ENCODE measurements around the gene OR10C1. TPM values are rescaled to one million over a fixed set of nuclear protein-coding genes. Genes with fewer than 3 reads are reported as not detected.

Gene OR10C1
- total and polyA plus RNA-seq, 2 of the 13 experiments (the other 11 are each of a cell fraction or from before 2014, with no cell fraction given) = 0.04 TPM; not detected in 1

DNA sequence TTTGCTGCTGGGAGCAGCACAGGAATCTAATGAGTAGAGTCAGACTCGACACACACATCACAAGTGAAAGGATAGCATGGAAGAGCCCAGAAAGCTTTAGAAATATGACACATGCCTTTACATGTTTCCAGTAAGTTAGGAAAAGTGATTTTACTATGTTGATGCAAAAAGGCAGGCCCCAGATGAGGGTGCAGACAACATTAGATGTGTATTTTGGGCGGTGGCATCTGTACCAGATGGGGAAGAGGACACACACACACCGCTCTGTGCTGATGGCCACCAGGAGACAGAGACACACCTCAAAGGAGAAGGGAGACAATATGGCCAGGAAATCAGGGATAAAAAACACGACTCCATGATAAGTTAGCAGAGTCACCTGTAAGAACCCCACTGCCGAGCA lies 48.0 kb downstream of the OR10C1 start:
- H2AFZ ChIP-seq (ENCODE audit: low read length) = no peak overlapping the region
- H3K4me1 ChIP-seq (ENCODE audit: insufficient read depth, low read length) = no peaks in the 10 kb centered on the region
- no peaks in the 10 kb centered on the region for H3K9me3 ChIP-seq (ENCODE audit: low read length)
- TF ChIP-seq MTF2 (CRISPR knock-in tag; IDR thresholded peaks at IDR 0.05; ENCODE audit: borderline replicate concordance) (no peak), ISX (CRISPR knock-in tag; conservative IDR thresholded peaks at IDR 0.05) (no peak), CEBPG (CRISPR knock-in tag; IDR thresholded peaks at IDR 0.05) (no peak), TRIM24 (CRISPR knock-in tag; IDR thresholded peaks at IDR 0.05) (no peak), ZBTB7A (CRISPR knock-in tag; IDR thresholded peaks at IDR 0.05) (no peak), GATA4 (IDR thresholded peaks at IDR 0.05; ENCODE audit: borderline replicate concordance, low read depth) (no peak), ZNF547 (CRISPR knock-in tag; IDR thresholded peaks at IDR 0.05) (no peak), DR1 (CRISPR knock-in tag; IDR thresholded peaks at IDR 0.05) (no peak), ZNF350 (CRISPR knock-in tag; IDR thresholded peaks at IDR 0.05; ENCODE audit: borderline replicate concordance, low read depth) (no peak)
- TF ChIP-seq, protein P1, sequence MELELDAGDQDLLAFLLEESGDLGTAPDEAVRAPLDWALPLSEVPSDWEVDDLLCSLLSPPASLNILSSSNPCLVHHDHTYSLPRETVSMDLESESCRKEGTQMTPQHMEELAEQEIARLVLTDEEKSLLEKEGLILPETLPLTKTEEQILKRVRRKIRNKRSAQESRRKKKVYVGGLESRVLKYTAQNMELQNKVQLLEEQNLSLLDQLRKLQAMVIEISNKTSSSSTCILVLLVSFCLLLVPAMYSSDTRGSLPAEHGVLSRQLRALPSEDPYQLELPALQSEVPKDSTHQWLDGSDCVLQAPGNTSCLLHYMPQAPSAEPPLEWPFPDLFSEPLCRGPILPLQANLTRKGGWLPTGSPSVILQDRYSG (CRISPR knock-in tag; IDR thresholded peaks at IDR 0.05) = no peak
- H3K9ac ChIP-seq (ENCODE audit: insufficient read depth, low read depth, low read length) = no peak overlapping the region
- DNase-seq (ENCODE audit: low spot score) (no peak), ATAC-seq (no peak), FAIRE-seq (no peak)
- no TSS peak for BruUV-seq (replicated peaks)
- WGBS (ENCODE audit: low lambda C conversion rate) = 26% methylated on average over 5 of the region's 5 CpGs
- H3K27ac ChIP-seq (ENCODE audit: extremely low read length, insufficient read depth, low read length) = no peak overlapping the region
- H4K20me1 ChIP-seq (ENCODE audit: insufficient read depth, low read length) = no peaks in the 10 kb centered on the region
- H3K79me2 ChIP-seq (ENCODE audit: insufficient read depth, low read length) = no peaks in the 10 kb centered on the region
- no peaks in the 10 kb centered on the region for H3K27me3 ChIP-seq (ENCODE audit: control insufficient read depth in 1 of 2, insufficient read depth in 2 of 2, low read length in 2 of 2)
- intact Hi-C loops (cut with micrococcal nuclease; ENCODE audit: unreplicated experiment) (no loop called here), in situ Hi-C loops (cut with HindIII; ENCODE audit: extremely low pct_ligation_motif_present, low pct_unique_long_range_greater_than_20kb) (no loop called here)
- H3K4me3 ChIP-seq (replicated peaks in 1 of 3; ENCODE audit: insufficient read depth in 1 of 3, low read depth in 2 of 3, low read length in 3 of 3) = no peak overlapping the region
- no peaks in the 10 kb centered on the region for H3K36me3 ChIP-seq (replicated peaks in 1 of 2; ENCODE audit: control insufficient read depth in 1 of 2, insufficient read depth in 2 of 2, low read length in 2 of 2)
- no peak overlapping the region for H3K4me2 ChIP-seq (ENCODE audit: low read depth, low read length)
- CTCF ChIA-PET (ENCODE audit: low intra/inter-chr PET ratio, low total read pairs) = no interaction called here
- POLR2A ChIA-PET = no interaction called here

DNA sequence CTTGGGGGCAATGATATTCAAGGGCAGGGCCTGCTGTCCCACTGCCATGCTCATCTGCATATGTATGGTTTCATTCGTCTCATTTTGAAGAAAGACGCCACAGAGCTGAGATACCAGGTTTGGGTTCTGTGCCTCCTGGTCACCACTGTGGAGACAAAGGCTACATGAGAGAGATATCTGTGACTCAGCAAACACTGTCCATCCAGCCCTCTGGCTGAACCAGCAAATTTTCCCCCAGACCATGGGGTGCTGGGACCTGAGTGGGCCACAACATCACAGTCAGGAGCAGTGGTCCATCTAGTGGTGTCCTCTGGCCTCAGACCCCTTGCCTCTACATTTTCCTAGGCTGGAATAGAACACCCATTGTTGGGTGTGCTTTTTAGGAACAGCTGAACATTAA lies 48.6 kb downstream of the OR10C1 start, which contains the start of gene MAS1L:
MAS1L (minus strand) TSS at position 297 of the 400 bp plus-strand sequence; CDS start at position 243, 54 bp downstream.
- no peak within 1 kb of the TSS for H3K4me2 ChIP-seq (ENCODE audit: low read depth, low read length)
- ChIA-PET POLR2A (no interaction called here), CTCF (ENCODE audit: low intra/inter-chr PET ratio, low total read pairs) (no interaction called here)
- no TSS peak for BruUV-seq (replicated peaks)
- in situ Hi-C loops (cut with HindIII; ENCODE audit: extremely low pct_ligation_motif_present, low pct_unique_long_range_greater_than_20kb) = no loop called here
- H3K79me2 ChIP-seq (ENCODE audit: insufficient read depth, low read length) = no peaks in the 10 kb centered on the region
- no peaks in the 10 kb centered on the region for H4K20me1 ChIP-seq (ENCODE audit: insufficient read depth, low read length)
- no peaks in the 10 kb centered on the region for H3K36me3 ChIP-seq (replicated peaks in 1 of 2; ENCODE audit: control insufficient read depth in 1 of 2, insufficient read depth in 2 of 2, low read length in 2 of 2)
- no peak within 1 kb of the TSS for H2AFZ ChIP-seq (ENCODE audit: low read length)
- ATAC-seq (no peak), DNase-seq (ENCODE audit: low spot score) (no peak), FAIRE-seq (no peak)
- no peaks in the 10 kb centered on the region for H3K27me3 ChIP-seq (ENCODE audit: control insufficient read depth in 1 of 2, insufficient read depth in 2 of 2, low read length in 2 of 2)
- no peak within 1 kb of the TSS for H3K4me3 ChIP-seq (replicated peaks in 1 of 3; ENCODE audit: insufficient read depth in 1 of 3, low read depth in 2 of 3, low read length in 3 of 3)
- H3K9me3 ChIP-seq (ENCODE audit: low read length) = no peaks in the 10 kb centered on the region
- WGBS (ENCODE audit: low lambda C conversion rate) = 94% methylated on average over 2 of the region's 2 CpGs
- intact Hi-C loops (cut with micrococcal nuclease; ENCODE audit: unreplicated experiment) = no loop called here
- H3K9ac ChIP-seq (ENCODE audit: insufficient read depth, low read depth, low read length) = no peak within 1 kb of the TSS
- H3K4me1 ChIP-seq (ENCODE audit: insufficient read depth, low read length) = no peaks in the 10 kb centered on the region
- no peak within 1 kb of the TSS for H3K27ac ChIP-seq (ENCODE audit: extremely low read length, insufficient read depth, low read length)
- TF ChIP-seq GFI1 (CRISPR knock-in tag; IDR thresholded peaks at IDR 0.05; ENCODE audit: borderline replicate concordance) = no peak
- no peak for TF ChIP-seq ZNF124 (CRISPR knock-in tag; IDR thresholded peaks at IDR 0.05)
- TF ChIP-seq ZNF782 (CRISPR knock-in tag; IDR thresholded peaks at IDR 0.05; ENCODE audit: borderline replicate concordance) = no peak
- TF ChIP-seq ASH2L (IDR thresholded peaks at IDR 0.05; ENCODE audit: insufficient read length, low read depth, low read length) = no peak
- TF ChIP-seq SOX13 (IDR thresholded peaks at IDR 0.05) = no peak
- TF ChIP-seq SOX13 (CRISPR knock-in tag; conservative IDR thresholded peaks at IDR 0.05 in 1 of 2, IDR thresholded peaks at IDR 0.05 in 1 of 2) = no peak
- TF ChIP-seq KLF9 (CRISPR knock-in tag; IDR thresholded peaks at IDR 0.05; ENCODE audit: low read depth) = no peak
- TF ChIP-seq SRY (CRISPR knock-in tag; IDR thresholded peaks at IDR 0.05) = no peak
- TF ChIP-seq ZNF615 (CRISPR knock-in tag; IDR thresholded peaks at IDR 0.05; ENCODE audit: borderline replicate concordance) = no peak
- TF ChIP-seq, protein P2, sequence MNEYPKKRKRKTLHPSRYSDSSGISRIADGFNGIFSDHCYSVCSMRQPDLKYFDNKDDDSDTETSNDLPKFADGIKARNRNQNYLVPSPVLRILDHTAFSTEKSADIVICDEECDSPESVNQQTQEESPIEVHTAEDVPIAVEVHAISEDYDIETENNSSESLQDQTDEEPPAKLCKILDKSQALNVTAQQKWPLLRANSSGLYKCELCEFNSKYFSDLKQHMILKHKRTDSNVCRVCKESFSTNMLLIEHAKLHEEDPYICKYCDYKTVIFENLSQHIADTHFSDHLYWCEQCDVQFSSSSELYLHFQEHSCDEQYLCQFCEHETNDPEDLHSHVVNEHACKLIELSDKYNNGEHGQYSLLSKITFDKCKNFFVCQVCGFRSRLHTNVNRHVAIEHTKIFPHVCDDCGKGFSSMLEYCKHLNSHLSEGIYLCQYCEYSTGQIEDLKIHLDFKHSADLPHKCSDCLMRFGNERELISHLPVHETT (CRISPR knock-in tag; conservative IDR thresholded peaks at IDR 0.05) = no peak

Measured in HepG2 (cell line).